ENCODE results near the gene ZNF335. TPM values are rescaled to one million over a fixed set of nuclear protein-coding genes. Genes with fewer than 3 reads are reported as not detected.

Gene ZNF335
- total and polyA plus RNA-seq, 2 donors (not counting 3 experiments of a cell fraction or from before 2014, with no cell fraction given), result 17.3 to 22.8 TPM

- CTCF ChIA-PET, result interaction anchor here (1.3 kb wide), 1 partner anchor 19 kb away, joined by 3 read pairs; no protein-coding TSS in a partner anchor
- Histone ChIP-seq H3K4me1 (ENCODE audit: control insufficient read depth, extremely low read depth, insufficient read depth, low read length) (no peaks in the 10 kb centered on the region), H3K9ac (replicated peaks; ENCODE audit: extremely low read depth, insufficient read depth, low read length) (no peak overlapping the region), H3K9me1 (replicated peaks; ENCODE audit: control insufficient read depth, extremely low read depth, insufficient read depth, low read length) (no peaks in the 10 kb centered on the region), H3K4me3 (replicated peaks in 1 of 3; ENCODE audit: insufficient read depth in 1 of 3, low read depth in 1 of 3, low read length in 3 of 3) (no peak overlapping the region), H3K27ac (ENCODE audit: insufficient read depth, low read depth, low read length) (no peak overlapping the region), H2AFZ (ENCODE audit: low read depth, low read length) (no peak overlapping the region), H3K4me2 (ENCODE audit: insufficient read depth, low read length) (no peak overlapping the region), H3K36me3 (ENCODE audit: control insufficient read depth in 2 of 2, extremely low read depth in 1 of 2, insufficient read depth in 2 of 2, low read length in 2 of 2) (no peaks in the 10 kb centered on the region), H3K79me2 (ENCODE audit: control insufficient read depth, insufficient read depth, low read length) (no peaks in the 10 kb centered on the region), H3K27me3 (ENCODE audit: control insufficient read depth in 2 of 2, insufficient read depth in 2 of 2, low read length in 2 of 2) (peaks cover 5 to 10% of the 10 kb centered on the region in 2 experiments), H3K9me3 (replicated peaks; ENCODE audit: control insufficient read depth, insufficient read depth, low read length) (no peaks in the 10 kb centered on the region), H4K20me1 (replicated peaks; ENCODE audit: control insufficient read depth, extremely low read depth, insufficient read depth, low read length) (no peaks in the 10 kb centered on the region)
- FAIRE-seq (no peak), DNase-seq (ENCODE audit: low read depth, low spot score) (no peak)
- no TSS peak for BruUV-seq (replicated peaks)
- POLR2A ChIA-PET, result no interaction called here
- intact Hi-C loops (cut with micrococcal nuclease), result no loop called here
- TF ChIP-seq MYC (IDR thresholded peaks at IDR 0.05; ENCODE audit: low read depth, low read length) (no peak), POLR2A (IDR thresholded peaks at IDR 0.05; ENCODE audit: low read depth, low read length) (no peak), JUN (IDR thresholded peaks at IDR 0.05; ENCODE audit: borderline replicate concordance, insufficient read depth, insufficient read length, low read depth) (no peak), MAX (IDR thresholded peaks at IDR 0.05; ENCODE audit: insufficient read depth, insufficient read length) (no peak), FOS (IDR thresholded peaks at IDR 0.05; ENCODE audit: borderline replicate concordance, insufficient read depth, low read length) (no peak), POLR2AphosphoS5 (IDR thresholded peaks at IDR 0.05; ENCODE audit: insufficient read depth, low read depth, low read length) (no peak), GATA2 (IDR thresholded peaks at IDR 0.05; ENCODE audit: insufficient read depth, insufficient read length, low read depth, low read length) (no peak), EZH2 (IDR thresholded peaks at IDR 0.05; ENCODE audit: borderline replicate concordance, low read depth, low read length, severe bottlenecking) (no peak)
- TF ChIP-seq, protein P1, sequence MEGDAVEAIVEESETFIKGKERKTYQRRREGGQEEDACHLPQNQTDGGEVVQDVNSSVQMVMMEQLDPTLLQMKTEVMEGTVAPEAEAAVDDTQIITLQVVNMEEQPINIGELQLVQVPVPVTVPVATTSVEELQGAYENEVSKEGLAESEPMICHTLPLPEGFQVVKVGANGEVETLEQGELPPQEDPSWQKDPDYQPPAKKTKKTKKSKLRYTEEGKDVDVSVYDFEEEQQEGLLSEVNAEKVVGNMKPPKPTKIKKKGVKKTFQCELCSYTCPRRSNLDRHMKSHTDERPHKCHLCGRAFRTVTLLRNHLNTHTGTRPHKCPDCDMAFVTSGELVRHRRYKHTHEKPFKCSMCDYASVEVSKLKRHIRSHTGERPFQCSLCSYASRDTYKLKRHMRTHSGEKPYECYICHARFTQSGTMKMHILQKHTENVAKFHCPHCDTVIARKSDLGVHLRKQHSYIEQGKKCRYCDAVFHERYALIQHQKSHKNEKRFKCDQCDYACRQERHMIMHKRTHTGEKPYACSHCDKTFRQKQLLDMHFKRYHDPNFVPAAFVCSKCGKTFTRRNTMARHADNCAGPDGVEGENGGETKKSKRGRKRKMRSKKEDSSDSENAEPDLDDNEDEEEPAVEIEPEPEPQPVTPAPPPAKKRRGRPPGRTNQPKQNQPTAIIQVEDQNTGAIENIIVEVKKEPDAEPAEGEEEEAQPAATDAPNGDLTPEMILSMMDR (IDR thresholded peaks at IDR 0.05; ENCODE audit: extremely low read depth in 1 of 2, insufficient read depth in 1 of 2, low read depth in 1 of 2, low read length in 2 of 2), result no peak
- dilution Hi-C loops (cut with MboI; ENCODE audit: extremely low pct_ligation_motif_present, low sequenced_read_pairs), result no loop called here
These were observed 21.4 kb upstream of the ZNF335 start for GRCh38 chr20:45993197-45993951.
